Stimulated activated CD4-positive, alpha-beta T cell treated with anti-CD3 and anti-CD28 coated beads, Interleukin-15, amount 100 ng/mL, for 48 hours (primary cell): ENCODE results near the gene NPIPB2.
A peak's percentile ranks its signal among the peaks of the same experiment; 100 is the strongest.
"Not testable (repeated sequence)": the region's sequence is repeated elsewhere in the genome, so short reads cannot be mapped to it uniquely, and the experiment has no call there.

ENCODE experiments used
- DNase-seq, 2 donors: peaks; one replicate each; pipeline ENCODE4 v3.0.0-alpha.2; 2020; ENCODE audit warnings: low read depth in 2 of 2

The NPIPB2 gene

GRCh38 chr16:11962457-11962856 is 20.6 kb upstream of the NPIPB2 start:
- not testable (repeated sequence) for DNase-seq

DNA sequence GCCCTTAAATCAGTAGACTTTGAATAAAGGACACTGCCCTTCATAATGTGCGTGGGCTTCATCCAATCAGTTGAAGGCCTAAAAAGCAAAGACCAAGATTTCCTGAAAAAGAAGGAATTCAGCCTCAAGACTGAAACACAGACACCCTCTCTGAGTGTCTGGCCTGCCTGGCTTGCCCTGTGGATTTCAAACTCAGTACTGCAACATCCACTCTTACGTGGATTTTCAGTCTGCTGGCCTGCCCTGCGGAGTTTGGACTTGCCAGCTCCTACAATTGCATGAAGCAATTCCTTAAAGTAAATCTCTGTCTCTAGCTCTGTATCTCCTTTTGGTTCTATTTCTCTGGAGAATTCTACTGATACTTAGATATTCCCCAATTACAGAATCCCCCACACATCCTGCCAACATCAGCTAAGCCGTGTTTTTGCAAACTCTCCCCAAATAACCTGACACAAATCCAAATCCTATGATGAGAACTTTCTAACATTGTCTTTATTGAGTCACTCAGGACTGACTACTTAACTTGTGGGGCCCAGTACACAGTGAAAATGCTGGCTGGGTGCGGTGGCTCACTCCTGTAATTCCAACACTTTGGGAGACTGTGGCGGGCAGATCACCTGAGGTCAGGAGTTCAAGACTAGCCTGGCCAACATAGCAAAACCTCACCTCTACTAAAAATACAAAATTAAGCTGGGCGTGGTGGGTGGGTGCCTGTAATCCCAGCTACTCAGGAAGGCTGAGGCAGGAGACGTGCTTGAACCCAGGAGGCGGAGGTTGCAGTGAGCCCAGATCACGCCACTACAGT is 15.9 kb upstream of the NPIPB2 start:
- no peak for DNase-seq

- DNase-seq = no peak
These were observed 14.7 kb upstream of the NPIPB2 start for GRCh38 chr16:11956558-11956957.

GRCh38 chr16:11955713-11956123 is 13.9 kb upstream of the NPIPB2 start:
- DNase-seq = no peak

DNA sequence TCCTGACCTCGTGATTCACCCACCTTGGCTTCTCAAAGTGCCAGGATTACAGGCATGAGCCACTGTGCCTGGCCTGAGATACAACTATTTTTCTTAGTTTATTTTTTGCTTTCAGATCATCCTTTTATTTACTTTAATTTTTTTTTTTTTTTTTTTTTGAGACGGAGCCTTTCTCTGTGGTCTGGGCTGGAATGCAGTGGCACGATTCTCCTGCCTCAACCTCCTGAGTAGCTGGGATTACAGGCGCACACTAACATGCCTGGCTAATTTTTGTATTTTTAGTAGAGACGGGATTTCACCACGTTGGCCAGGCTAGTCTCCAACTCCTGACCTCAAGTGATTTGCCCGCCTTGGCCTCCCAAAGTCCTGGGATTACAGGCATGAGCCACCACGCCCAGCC is 11.7 kb upstream of the NPIPB2 start:
- not testable (repeated sequence) for DNase-seq

GRCh38 chr16:11950388-11950787 is 8.5 kb upstream of the NPIPB2 start:
- DNase-seq = no peak

GRCh38 chr16:11949527-11949926 is 7.7 kb upstream of the NPIPB2 start:
- DNase-seq = no peak

DNA sequence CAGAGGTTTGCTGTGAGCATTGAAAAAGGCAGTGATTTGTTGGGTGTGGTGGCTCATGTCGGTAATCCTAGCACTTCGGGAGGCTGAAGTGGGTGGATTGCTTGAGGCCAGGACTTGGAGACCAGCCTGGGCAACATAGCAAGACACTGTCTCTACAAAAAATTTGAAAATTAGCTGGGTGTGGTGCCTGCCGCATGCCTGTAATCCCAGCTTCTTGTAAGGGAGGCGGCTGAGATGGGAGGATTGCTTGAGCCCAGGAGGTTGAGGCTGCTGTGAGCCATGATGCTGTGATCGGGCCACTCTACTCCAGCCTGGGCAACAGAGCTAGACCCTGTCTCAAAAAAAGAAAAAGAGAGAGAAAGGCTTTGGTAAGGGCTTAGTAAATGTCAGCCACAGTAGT is 7.0 kb upstream of the NPIPB2 start:
- DNase-seq = no peak

GRCh38 chr16:11946433-11946832 is 4.6 kb upstream of the NPIPB2 start:
- no peak for DNase-seq

DNA sequence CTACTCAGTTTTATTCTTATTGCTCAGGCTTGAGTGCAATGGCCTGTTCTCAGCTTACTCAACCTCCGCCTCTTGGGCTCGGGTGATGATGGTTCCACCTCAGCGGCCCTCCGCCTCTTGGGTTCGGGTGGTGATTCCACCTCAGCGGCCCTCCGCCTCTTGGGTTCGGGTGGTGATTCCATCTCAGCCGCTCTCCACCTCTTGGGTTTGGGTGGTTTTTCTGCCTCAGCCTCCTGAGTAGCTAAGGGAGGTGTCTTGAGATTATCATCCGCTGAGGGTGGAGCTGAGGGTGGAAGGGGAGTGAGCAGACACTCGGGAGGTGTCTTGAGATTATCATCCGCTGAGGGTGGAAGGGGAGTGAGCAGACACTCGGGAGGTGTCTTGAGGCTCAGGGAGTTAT is 14.5 kb downstream of the NPIPB2 start:
- DNase-seq = not testable (repeated sequence)

GRCh38 chr16:11924046-11924445 is 17.8 kb downstream of the NPIPB2 start:
- not testable (repeated sequence) for DNase-seq

DNA sequence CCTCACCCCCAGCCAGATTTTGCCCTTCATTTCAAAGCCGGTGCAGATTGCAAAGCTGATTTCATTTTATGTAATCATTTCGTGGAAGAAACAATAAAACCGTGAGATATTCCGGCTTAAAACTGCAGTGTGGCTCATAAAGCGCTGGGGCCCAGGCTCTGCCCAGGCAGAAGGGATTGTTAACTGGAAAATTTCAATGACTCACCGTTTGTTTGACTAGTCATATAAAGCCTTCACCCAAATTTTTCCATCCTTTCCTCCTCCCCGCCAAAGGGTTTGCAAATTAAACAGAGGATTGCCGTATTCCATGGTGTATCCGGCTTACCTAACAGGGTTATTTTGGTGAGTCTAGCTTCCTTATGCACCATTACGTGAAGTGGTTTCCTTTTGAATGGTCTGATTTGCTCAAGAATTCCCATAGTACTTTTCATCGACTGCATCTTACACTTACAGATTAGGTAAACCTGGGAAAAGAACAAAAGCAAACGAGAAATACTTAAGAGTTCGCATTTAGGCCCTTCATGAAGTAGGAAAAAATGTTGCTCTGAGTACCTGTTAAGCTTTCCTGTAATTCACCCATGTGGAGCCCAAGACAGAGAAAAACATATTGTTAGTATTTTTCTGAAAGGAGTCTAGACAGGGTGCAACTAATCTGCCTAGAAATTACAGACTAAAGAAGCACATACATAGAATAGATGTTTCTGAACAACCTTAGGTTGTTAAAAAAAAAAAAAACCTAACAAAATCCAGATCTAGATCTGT is 25.1 kb downstream of the NPIPB2 start:
- DNase-seq = no peak

GRCh38 chr16:11915644-11916523 is 26.0 kb downstream of the NPIPB2 start, which contains the start of gene GSPT1:
Gene GSPT1 (minus strand): TSS chr16:11915956. CDS start chr16:11915720, 236 bp downstream.
- DNase-seq = peak; percentile 99

GRCh38 chr16:11915114-11915643 is 26.7 kb downstream of the NPIPB2 start:
- DNase-seq = peak in 1 of 2 donors; percentile 34

- peak in 1 of 2 donors; percentile 25 for DNase-seq
These were observed 27.4 kb downstream of the NPIPB2 start for GRCh38 chr16:11914210-11915113.

- no peak for DNase-seq
These were observed 28.3 kb downstream of the NPIPB2 start for GRCh38 chr16:11913425-11914079.

GRCh38 chr16:11909653-11910545 is 31.9 kb downstream of the NPIPB2 start:
- no peak for DNase-seq

DNA sequence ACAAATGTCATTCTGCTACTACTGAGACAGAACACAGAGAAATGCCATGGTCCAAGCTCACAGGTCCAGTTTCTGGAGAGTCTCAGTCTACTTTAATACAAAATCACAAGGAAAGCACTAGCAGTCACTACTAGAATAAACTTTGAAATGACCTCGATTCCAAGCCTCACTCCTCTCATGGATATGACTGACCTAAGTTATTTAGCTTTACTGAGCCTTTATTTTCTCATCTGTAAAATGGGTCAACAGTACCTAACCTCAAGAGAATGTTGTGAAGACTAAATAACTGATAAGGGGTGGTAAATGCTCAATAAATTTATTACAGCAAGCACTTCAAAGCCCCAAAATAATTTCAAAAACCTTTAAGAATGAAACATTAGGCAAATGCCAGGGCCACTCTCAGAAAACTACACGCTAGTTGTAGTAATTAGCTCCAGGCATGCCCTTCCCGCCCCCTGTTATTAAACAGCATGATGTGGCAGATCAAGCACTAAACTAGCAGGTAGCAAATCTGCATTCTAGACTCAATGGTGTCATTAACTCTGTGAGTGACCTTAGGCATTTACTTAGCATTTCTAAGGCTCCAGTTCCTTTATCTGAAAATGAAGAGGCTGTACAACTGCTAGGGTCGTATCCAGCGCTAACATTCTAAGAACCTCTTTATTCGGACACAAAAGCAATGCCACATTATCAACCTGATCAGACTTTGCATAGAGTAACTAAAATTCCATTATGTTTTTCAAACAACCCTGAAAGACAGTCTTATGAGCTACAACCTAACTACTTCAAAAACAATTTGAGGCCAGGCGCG is 34.5 kb downstream of the NPIPB2 start:
- no peak for DNase-seq
